Panc1 (cell line): ENCODE measurements around the gene DAND5. TPM values are rescaled to one million over a fixed set of nuclear protein-coding genes. Genes with fewer than 3 reads are reported as not detected.
A peak's percentile ranks its signal among the peaks of the same experiment; 100 is the strongest.

ENCODE experiments used
- ATAC-seq: fragments of 200-7000 bp; cut with Tn5 transposase; 2 replicates; pipeline ENCODE4 v1.9.1; 2020; ENCODE audit warnings: mild to moderate bottlenecking, moderate library complexity
- BruUV-seq: library from RNA; stranded (reverse); fragments of 400-500 nt; replicated peaks from 2 replicates; lab custom pipeline; 2021; lab: Mats Ljungman, UMichigan
- CTCF ChIA-PET: fragments of 300-600 bp; sonication (Branson Sonifier 250); formaldehyde crosslinking; loops from one replicate; lab custom pipeline; 2022; ENCODE audit warnings: antibody characterized with exemption; lab: Charles Lee
- POLR2A ChIA-PET: fragments of 300-600 bp; sonication (Branson Sonifier 250); formaldehyde crosslinking; loops from one replicate; lab custom pipeline; 2022; ENCODE audit warnings: antibody characterized with exemption; lab: Charles Lee
- DNase-seq: peaks from one replicate; pipeline ENCODE4 v3.0.0-alpha.2; 2010; ENCODE audit warnings: low read depth, low spot score
- H3K27ac ChIP-seq: 2 replicates; pipeline ENCODE4 v1.5.1; 2011; ENCODE audit warnings: mild to moderate bottlenecking, low read length, inconsistent platforms
- H3K27me3 ChIP-seq: fragments of 200-500 bp; sonication (Bioruptor generic); 2 replicates; pipeline ENCODE4 v1.6.0; 2014; ENCODE audit warnings: low read length, inconsistent platforms; ENCODE audit not compliant: control insufficient read depth, insufficient read depth
- H3K36me3 ChIP-seq: fragments of 200-500 bp; sonication (Bioruptor generic); 2 replicates; pipeline ENCODE4 v1.5.1; 2014; ENCODE audit warnings: inconsistent platforms, mild to moderate bottlenecking, low read length, moderate library complexity; ENCODE audit not compliant: control insufficient read depth, insufficient read depth
- H3K4me1 ChIP-seq: 2 replicates; pipeline ENCODE4 v1.5.1; 2011; ENCODE audit warnings: inconsistent platforms, mild to moderate bottlenecking, low read length, moderate library complexity; ENCODE audit not compliant: control insufficient read depth, insufficient read depth
- H3K4me3 ChIP-seq, 2 experiments: 2 replicates each; pipeline ENCODE4 v1.5.1; 2011 to 2012; ENCODE audit warnings: low read depth in 2 of 2, low read length in 2 of 2, mild to moderate bottlenecking in 2 of 2, inconsistent platforms in 1 of 2, moderate library complexity in 1 of 2
- H3K9me3 ChIP-seq: fragments of 200-500 bp; sonication (Bioruptor generic); 2 replicates; pipeline ENCODE4 v1.5.1; 2014; ENCODE audit warnings: low read depth, mild to moderate bottlenecking, inconsistent platforms, low read length, moderate library complexity; ENCODE audit not compliant: control insufficient read depth, insufficient read depth
- POLR2AphosphoS5 ChIP-seq: IDR thresholded peaks from 2 replicates; pipeline ENCODE4 v1.6.1; 2012; ENCODE audit warnings: mild to moderate bottlenecking, low read depth, low read length, moderate library complexity
- SIN3A ChIP-seq: IDR thresholded peaks from 2 replicates; pipeline ENCODE4 v1.6.1; 2012; ENCODE audit warnings: low read depth, mild to moderate bottlenecking, low read length, moderate library complexity, borderline replicate concordance; ENCODE audit not compliant: insufficient read depth
- TCF7L2 ChIP-seq: IDR thresholded peaks from 2 replicates; pipeline ENCODE4 v1.6.1; 2011; ENCODE audit warnings: mild to moderate bottlenecking, low read depth, low read length, inconsistent platforms
- in situ Hi-C: cut with HindIII; loops from 2 replicates; pipeline ENCODE4 v1.10.0; 2016; ENCODE audit warnings: low sequenced_read_pairs, low pct_unique_long_range_greater_than_20kb
- intact Hi-C: fragments of 100-400 bp; cut with micrococcal nuclease; formaldehyde crosslinking; loops from one replicate; pipeline ENCODE4 v1.10.0; 2022; ENCODE audit not compliant: unreplicated experiment
- total RNA-seq: library from RNA; stranded (reverse); gene quantifications from one replicate; pipeline ENCODE4 v1.2.1, GENCODE V29; 2021; ENCODE audit not compliant: unreplicated experiment
- TF ChIP-seq, protein P1 (sequence below): fragments of 450-650 bp; IDR thresholded peaks from 2 replicates; pipeline ENCODE4 v1.5.1; 2017; ENCODE audit warnings: mild to moderate bottlenecking
- TF ChIP-seq, protein P2 (sequence below), 2 experiments: IDR thresholded peaks; 2 replicates each; pipeline ENCODE4 v1.6.1; 2011 to 2012; ENCODE audit warnings: low read depth in 2 of 2, control low read depth in 1 of 2, low read length in 1 of 2, mild to moderate bottlenecking in 1 of 2, moderate library complexity in 1 of 2; ENCODE audit not compliant: insufficient read depth in 1 of 2

Gene DAND5
- total RNA-seq, 1 experiment from 2014 or later = 0.54 TPM

- POLR2A ChIA-PET = interaction anchor here (0.5 kb wide), 1 partner anchor 60 kb away, joined by 3 read pairs; no protein-coding TSS in a partner anchor
- intact Hi-C loops = no loop called here
- peak; percentile 35 for ATAC-seq
Measured at GRCh38 chr19:13008926-13009787, 39.8 kb downstream of the DAND5 start.

DNA sequence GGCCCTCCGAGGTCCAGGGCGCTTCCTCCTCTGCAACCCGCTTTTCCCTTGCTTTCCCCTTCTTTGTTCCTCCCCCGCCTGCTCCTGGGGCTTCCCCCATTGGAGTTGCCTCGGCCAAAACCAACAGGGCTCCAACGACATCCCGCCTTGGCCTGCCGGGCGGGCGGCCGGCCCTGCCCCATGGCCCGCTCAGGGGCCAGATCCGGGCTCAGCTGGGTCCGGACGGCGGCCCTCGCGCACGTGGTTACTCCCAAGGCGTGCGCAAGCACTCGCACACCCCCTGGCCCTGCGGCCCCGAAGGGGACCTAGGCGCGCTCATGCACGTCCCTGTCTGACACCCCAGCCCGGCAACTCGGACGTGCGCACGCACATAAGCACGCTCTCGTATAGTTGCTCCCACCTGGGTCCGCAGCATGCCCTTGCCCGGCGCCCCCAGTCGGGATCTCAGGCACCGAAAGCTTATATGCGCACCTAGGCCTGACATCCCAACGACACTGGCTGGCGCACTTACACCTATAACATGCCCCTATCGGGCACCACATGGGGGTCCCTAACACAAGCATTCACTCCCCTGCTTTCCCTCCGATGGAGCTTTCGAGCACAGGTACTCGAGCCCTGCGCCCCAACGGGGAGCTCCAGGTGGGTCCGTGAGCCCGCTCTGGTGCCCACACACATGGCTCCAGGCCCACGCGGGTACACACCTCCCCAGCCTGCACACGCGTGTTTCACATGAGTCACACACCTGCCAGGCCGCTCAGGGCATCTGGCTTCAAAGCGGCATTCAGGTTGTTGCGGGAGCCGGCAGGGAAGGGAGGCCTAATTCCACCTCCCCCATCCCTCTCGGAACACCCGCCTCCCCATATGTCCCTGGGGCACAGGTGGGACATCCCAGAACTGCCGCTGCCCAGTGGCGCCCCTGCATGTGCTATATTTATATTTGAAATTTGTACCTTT is 40.9 kb downstream of the DAND5 start:
- intact Hi-C loops (no loop called here), in situ Hi-C loops (no loop called here)
- Histone ChIP-seq H3K4me1 (peaks cover 77% of the 10 kb centered on the region), H3K27ac (peak overlapping the region; percentile 99), H3K9me3 (no peaks in the 10 kb centered on the region), H3K27me3 (no peaks in the 10 kb centered on the region), H3K36me3 (no peaks in the 10 kb centered on the region), H3K4me3 (no peak overlapping the region)
- TF ChIP-seq, protein P1, sequence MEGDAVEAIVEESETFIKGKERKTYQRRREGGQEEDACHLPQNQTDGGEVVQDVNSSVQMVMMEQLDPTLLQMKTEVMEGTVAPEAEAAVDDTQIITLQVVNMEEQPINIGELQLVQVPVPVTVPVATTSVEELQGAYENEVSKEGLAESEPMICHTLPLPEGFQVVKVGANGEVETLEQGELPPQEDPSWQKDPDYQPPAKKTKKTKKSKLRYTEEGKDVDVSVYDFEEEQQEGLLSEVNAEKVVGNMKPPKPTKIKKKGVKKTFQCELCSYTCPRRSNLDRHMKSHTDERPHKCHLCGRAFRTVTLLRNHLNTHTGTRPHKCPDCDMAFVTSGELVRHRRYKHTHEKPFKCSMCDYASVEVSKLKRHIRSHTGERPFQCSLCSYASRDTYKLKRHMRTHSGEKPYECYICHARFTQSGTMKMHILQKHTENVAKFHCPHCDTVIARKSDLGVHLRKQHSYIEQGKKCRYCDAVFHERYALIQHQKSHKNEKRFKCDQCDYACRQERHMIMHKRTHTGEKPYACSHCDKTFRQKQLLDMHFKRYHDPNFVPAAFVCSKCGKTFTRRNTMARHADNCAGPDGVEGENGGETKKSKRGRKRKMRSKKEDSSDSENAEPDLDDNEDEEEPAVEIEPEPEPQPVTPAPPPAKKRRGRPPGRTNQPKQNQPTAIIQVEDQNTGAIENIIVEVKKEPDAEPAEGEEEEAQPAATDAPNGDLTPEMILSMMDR = no peak
- TF ChIP-seq SIN3A = no peak
- no peak for TF ChIP-seq POLR2AphosphoS5
- TF ChIP-seq TCF7L2 = no peak
- TF ChIP-seq, protein P2, sequence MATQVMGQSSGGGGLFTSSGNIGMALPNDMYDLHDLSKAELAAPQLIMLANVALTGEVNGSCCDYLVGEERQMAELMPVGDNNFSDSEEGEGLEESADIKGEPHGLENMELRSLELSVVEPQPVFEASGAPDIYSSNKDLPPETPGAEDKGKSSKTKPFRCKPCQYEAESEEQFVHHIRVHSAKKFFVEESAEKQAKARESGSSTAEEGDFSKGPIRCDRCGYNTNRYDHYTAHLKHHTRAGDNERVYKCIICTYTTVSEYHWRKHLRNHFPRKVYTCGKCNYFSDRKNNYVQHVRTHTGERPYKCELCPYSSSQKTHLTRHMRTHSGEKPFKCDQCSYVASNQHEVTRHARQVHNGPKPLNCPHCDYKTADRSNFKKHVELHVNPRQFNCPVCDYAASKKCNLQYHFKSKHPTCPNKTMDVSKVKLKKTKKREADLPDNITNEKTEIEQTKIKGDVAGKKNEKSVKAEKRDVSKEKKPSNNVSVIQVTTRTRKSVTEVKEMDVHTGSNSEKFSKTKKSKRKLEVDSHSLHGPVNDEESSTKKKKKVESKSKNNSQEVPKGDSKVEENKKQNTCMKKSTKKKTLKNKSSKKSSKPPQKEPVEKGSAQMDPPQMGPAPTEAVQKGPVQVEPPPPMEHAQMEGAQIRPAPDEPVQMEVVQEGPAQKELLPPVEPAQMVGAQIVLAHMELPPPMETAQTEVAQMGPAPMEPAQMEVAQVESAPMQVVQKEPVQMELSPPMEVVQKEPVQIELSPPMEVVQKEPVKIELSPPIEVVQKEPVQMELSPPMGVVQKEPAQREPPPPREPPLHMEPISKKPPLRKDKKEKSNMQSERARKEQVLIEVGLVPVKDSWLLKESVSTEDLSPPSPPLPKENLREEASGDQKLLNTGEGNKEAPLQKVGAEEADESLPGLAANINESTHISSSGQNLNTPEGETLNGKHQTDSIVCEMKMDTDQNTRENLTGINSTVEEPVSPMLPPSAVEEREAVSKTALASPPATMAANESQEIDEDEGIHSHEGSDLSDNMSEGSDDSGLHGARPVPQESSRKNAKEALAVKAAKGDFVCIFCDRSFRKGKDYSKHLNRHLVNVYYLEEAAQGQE (IDR thresholded peaks at IDR 0.05; ENCODE audit: insufficient read depth in 1 of 2, low read depth in 2 of 2, low read length in 1 of 2) = no peak
- ChIA-PET POLR2A (no interaction called here), CTCF (interaction anchor here (0.7 kb wide), 1 partner anchor 180 kb away, joined by 3 read pairs; no protein-coding TSS in a partner anchor)
- no TSS peak for BruUV-seq
- ATAC-seq (peak; percentile 34), DNase-seq (no peak)

More at GRCh38 chr19:13008926-13009787, 39.8 kb downstream of the DAND5 start:
- no peak for DNase-seq
- no TSS peak for BruUV-seq
- Histone ChIP-seq H3K4me1 (peaks cover 83% of the 10 kb centered on the region), H3K27me3 (no peaks in the 10 kb centered on the region), H3K36me3 (no peaks in the 10 kb centered on the region), H3K27ac (peak overlapping the region; percentile 99), H3K9me3 (no peaks in the 10 kb centered on the region), H3K4me3 (no peak overlapping the region)
- in situ Hi-C loops = no loop called here
- TF ChIP-seq, protein P2 (IDR thresholded peaks at IDR 0.05; ENCODE audit: insufficient read depth in 1 of 2, low read depth in 2 of 2, low read length in 1 of 2) = no peak
- TF ChIP-seq POLR2AphosphoS5 = no peak
- TF ChIP-seq, protein P1 = no peak
- TF ChIP-seq SIN3A = no peak
- no peak for TF ChIP-seq TCF7L2
- CTCF ChIA-PET = no interaction called here
